Mesendoderm (in vitro differentiated cells): ENCODE measurements around the gene MZB1.
"Not testable (repeated sequence)": the region's sequence is repeated elsewhere in the genome, so short reads cannot be mapped to it uniquely, and the experiment has no call there.

ENCODE experiments used
- DNase-seq: peaks from one replicate; pipeline ENCODE4 v3.0.0; 2013
- H2AK5ac ChIP-seq: 2 replicates; pipeline ENCODE4 v1.6.1; 2013; ENCODE audit warnings: low read length, inconsistent platforms
- H2BK120ac ChIP-seq: 2 replicates; pipeline ENCODE4 v1.6.1; 2013; ENCODE audit warnings: low read depth, mild to moderate bottlenecking, low read length, moderate library complexity, mixed read lengths
- H2BK15ac ChIP-seq: replicated peaks from 2 replicates; pipeline ENCODE4 v1.6.1; 2013; ENCODE audit warnings: low read depth, mild to moderate bottlenecking, moderate library complexity
- H2BK5ac ChIP-seq: 2 replicates; pipeline ENCODE4 v1.6.1; 2013; ENCODE audit warnings: low read length, inconsistent platforms
- H3K18ac ChIP-seq: 2 replicates; pipeline ENCODE4 v1.6.1; 2013; ENCODE audit warnings: mild to moderate bottlenecking, low read length, mixed read lengths
- H3K23ac ChIP-seq: one replicate; pipeline ENCODE4 v1.6.1; 2013; ENCODE audit warnings: low read length
- H3K27ac ChIP-seq: 2 replicates; pipeline ENCODE4 v1.5.1; 2013; ENCODE audit warnings: low read depth, mild to moderate bottlenecking, inconsistent platforms, low read length, moderate library complexity
- H3K27me3 ChIP-seq: 2 replicates; pipeline ENCODE4 v1.6.1; 2013; ENCODE audit warnings: low read length, control low read depth, mild to moderate bottlenecking, inconsistent platforms; ENCODE audit not compliant: insufficient read depth, poor library complexity
- H3K36me3 ChIP-seq: 2 replicates; pipeline ENCODE4 v1.6.1; 2013; ENCODE audit warnings: low read length, inconsistent platforms; ENCODE audit not compliant: control insufficient read depth, insufficient read depth
- H3K4ac ChIP-seq: one replicate; pipeline ENCODE4 v1.6.1; 2013; ENCODE audit warnings: low read depth, mild to moderate bottlenecking, low read length, moderate library complexity
- H3K4me1 ChIP-seq: 2 replicates; pipeline ENCODE4 v1.6.1; 2013; ENCODE audit warnings: low read depth, low read length, inconsistent platforms; ENCODE audit not compliant: control insufficient read depth
- H3K4me2 ChIP-seq: 2 replicates; pipeline ENCODE4 v1.6.1; 2013; ENCODE audit warnings: low read length
- H3K4me3 ChIP-seq: 2 replicates; pipeline ENCODE4 v1.5.1; 2013; ENCODE audit warnings: mild to moderate bottlenecking, low read length
- H3K56ac ChIP-seq: one replicate; pipeline ENCODE4 v1.6.1; 2013; ENCODE audit warnings: low read length
- H3K79me1 ChIP-seq: 2 replicates; pipeline ENCODE4 v1.6.1; 2013; ENCODE audit warnings: low read length, inconsistent platforms
- H3K79me2 ChIP-seq: 2 replicates; pipeline ENCODE4 v1.6.1; 2013; ENCODE audit warnings: mild to moderate bottlenecking, low read length; ENCODE audit not compliant: control insufficient read depth, insufficient read depth
- H3K9ac ChIP-seq: 2 replicates; pipeline ENCODE4 v1.6.1; 2013; ENCODE audit warnings: low read length, inconsistent platforms
- H4K5ac ChIP-seq: one replicate; pipeline ENCODE4 v1.6.1; 2013; ENCODE audit warnings: low read length
- H4K8ac ChIP-seq: one replicate; pipeline ENCODE4 v1.6.1; 2013; ENCODE audit warnings: low read depth, mild to moderate bottlenecking, control low read depth, low read length, moderate library complexity
- WGBS: extraction: QIAGEN DNeasy Blood & Tissue Kit; methylation state at CpG from one replicate; pipeline ENCODE4 v1.1.7; 2013; ENCODE audit warnings: low lambda C conversion rate, missing lambda C conversion rate; ENCODE audit not compliant: insufficient coverage; ENCODE audit errors: extremely low coverage; 5-methylcytosine and 5-hydroxymethylcytosine counted together

MZB1 gene

DNA sequence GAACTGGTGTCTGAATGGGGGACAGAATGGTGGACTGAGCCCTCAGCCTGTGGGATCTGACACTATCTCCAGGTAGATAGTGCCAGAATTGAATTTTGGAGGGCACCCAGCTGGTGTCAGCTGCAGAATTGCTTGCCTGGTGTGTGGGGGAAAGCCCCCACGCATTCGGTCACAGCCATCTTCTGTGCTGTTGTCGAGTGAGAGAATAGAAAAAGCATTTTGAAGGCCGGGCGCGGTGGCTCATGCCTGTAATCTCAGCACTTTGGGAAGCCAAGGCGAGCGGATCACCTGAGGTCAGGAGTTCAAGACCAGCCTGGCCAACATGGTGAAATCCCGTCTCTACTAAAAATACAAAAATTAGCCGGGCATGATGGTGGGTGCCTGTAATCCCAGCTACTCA is 2.8 kb downstream of the MZB1 start:
- not testable (repeated sequence) for H2BK120ac ChIP-seq, H3K27me3 ChIP-seq, H2BK15ac ChIP-seq, H4K8ac ChIP-seq, H3K9ac ChIP-seq, H3K27ac ChIP-seq, H2AK5ac ChIP-seq, H3K79me1 ChIP-seq, H3K56ac ChIP-seq, H3K4me1 ChIP-seq, H3K79me2 ChIP-seq, H2BK5ac ChIP-seq, H4K5ac ChIP-seq, H3K4me3 ChIP-seq, H3K23ac ChIP-seq, H3K18ac ChIP-seq, DNase-seq, H3K36me3 ChIP-seq, H3K4ac ChIP-seq, H3K4me2 ChIP-seq
- no CpG with 5 or more reads among the region's 10 CpGs for WGBS

DNA sequence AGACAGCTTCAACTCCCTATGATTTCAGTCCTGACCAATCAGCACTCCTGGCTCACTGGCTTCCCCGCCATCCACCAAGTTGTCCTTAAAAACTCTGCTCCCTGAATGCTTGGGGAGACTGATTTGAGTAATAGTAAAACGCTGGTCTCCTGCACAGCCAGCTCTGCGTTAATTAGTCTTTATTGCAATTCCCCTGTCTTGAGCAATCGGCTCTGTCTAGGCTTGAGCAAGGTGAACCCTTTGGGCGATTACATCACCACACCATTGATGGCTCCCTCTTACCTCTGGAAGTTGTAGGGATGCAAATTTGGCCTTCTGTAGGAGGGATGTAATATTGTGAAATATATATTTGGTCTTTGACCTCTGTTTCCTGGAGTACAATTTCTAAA is 3.7 kb downstream of the MZB1 start:
- WGBS: no CpG with 5 or more reads among the region's 5 CpGs
- no peak overlapping the region for H3K23ac ChIP-seq
- H3K36me3 ChIP-seq: no peaks in the 10 kb centered on the region
- no peak overlapping the region for H4K8ac ChIP-seq
- no peak overlapping the region for H2AK5ac ChIP-seq
- no peak overlapping the region for H2BK15ac ChIP-seq
- H3K4me3 ChIP-seq: no peak overlapping the region
- H3K79me2 ChIP-seq: no peaks in the 10 kb centered on the region
- no peak overlapping the region for H3K56ac ChIP-seq
- H3K27me3 ChIP-seq: no peaks in the 10 kb centered on the region
- H3K27ac ChIP-seq: no peak overlapping the region
- no peak overlapping the region for H3K18ac ChIP-seq
- H3K9ac ChIP-seq: no peak overlapping the region
- no peak overlapping the region for H2BK5ac ChIP-seq
- H3K4me2 ChIP-seq: no peak overlapping the region
- DNase-seq: no peak
- H2BK120ac ChIP-seq: no peak overlapping the region
- no peak overlapping the region for H3K4ac ChIP-seq
- H3K79me1 ChIP-seq: no peaks in the 10 kb centered on the region
- H4K5ac ChIP-seq: no peak overlapping the region
- peaks cover 3% of the 10 kb centered on the region for H3K4me1 ChIP-seq

DNA sequence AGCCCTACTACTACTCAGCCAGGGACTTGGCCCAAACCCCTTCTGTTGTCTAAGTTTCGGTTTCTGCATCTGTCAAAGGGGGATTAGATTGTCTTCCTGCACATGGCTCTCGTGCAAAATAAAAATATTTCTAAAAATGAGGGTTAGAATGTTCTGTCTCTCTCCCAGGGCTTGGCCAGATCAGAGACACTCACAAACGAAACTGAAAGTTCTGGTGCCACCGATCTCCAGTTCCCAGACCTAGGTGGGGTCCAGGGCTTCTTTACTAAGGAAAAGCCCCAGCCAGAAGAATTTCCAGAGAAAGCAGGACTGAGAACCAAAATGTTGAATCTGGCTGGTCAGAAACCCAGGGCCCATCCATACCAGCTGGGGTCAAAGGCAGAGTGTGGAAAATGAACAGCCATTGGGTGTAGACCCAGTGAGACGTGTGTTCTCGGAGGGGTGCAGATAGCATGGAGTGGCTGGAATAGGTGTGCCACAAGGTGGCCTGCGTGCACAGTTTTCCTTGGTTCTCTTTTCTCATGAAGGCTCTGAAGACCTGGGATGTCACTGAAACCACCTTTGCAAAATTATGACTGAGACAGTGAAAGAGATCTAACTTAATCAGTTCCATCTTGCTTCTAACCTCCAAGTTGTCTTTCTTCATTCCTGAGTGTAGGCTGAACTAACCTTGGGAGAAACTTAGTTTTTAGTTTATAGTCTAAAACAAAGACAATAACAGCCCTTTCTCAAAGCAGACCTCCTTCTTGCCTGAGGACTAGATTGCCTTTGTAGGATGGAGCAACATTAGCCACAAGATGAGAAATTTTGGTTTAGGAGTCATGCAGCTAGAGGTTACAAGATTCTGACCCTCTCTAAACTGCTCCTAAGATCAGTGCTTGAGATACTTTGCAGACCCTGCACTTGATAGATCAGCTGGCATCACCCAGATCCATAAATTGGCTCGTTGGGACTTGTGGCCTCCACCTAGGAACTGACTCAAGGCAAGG is 4.4 kb downstream of the MZB1 start:
- DNase-seq: no peak

DNA sequence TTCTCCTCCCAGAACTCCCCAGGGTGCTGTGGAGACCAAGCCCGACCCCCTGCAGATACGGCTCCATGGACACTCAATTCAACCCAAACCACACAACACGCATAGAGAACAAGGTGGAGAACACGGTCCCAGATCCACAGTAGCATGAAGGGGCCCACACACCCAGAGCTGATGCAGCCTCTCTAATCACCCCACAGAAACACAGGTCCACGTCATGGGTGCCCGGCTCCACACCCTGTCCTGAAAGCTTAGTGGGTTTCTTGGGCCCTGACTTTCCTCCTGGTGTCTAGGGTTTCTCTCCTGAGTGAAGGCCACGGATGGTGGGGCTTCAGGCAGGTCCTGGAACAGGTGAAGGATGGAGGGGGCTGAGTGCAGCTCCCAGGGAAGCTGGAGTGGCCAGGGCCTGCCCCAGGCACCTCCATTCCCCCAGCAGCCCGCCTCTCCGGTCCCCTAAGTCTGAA is 5.1 kb downstream of the MZB1 start:
- Histone ChIP-seq H3K79me1 (no peaks in the 10 kb centered on the region), H3K4me1 (peaks cover 3% of the 10 kb centered on the region), H2BK15ac (no peak overlapping the region), H3K23ac (no peak overlapping the region), H3K9ac (no peak overlapping the region), H3K27ac (no peak overlapping the region), H3K56ac (no peak overlapping the region), H3K18ac (no peak overlapping the region), H3K4me2 (no peak overlapping the region), H3K36me3 (no peaks in the 10 kb centered on the region), H2BK5ac (no peak overlapping the region), H2AK5ac (no peak overlapping the region), H2BK120ac (no peak overlapping the region), H3K4me3 (no peak overlapping the region), H4K8ac (no peak overlapping the region), H3K4ac (no peak overlapping the region), H4K5ac (no peak overlapping the region), H3K27me3 (no peaks in the 10 kb centered on the region), H3K79me2 (no peaks in the 10 kb centered on the region)
- DNase-seq: no peak
- WGBS: no CpG with 5 or more reads among the region's 9 CpGs

More for the DNA sequence above, 4.4 kb downstream of the MZB1 start:
- Histone ChIP-seq H3K56ac (no peak overlapping the region), H3K18ac (no peak overlapping the region), H3K79me1 (no peaks in the 10 kb centered on the region), H3K9ac (no peak overlapping the region), H2BK5ac (no peak overlapping the region), H3K4me3 (no peak overlapping the region), H3K27me3 (no peaks in the 10 kb centered on the region), H4K8ac (no peak overlapping the region), H3K4me1 (peaks cover 3% of the 10 kb centered on the region), H3K36me3 (no peaks in the 10 kb centered on the region), H3K4ac (no peak overlapping the region), H2BK15ac (no peak overlapping the region), H4K5ac (no peak overlapping the region), H3K23ac (no peak overlapping the region), H2AK5ac (no peak overlapping the region), H3K79me2 (no peaks in the 10 kb centered on the region), H3K4me2 (no peak overlapping the region), H2BK120ac (no peak overlapping the region), H3K27ac (no peak overlapping the region)
- no CpG with 5 or more reads among the region's 8 CpGs for WGBS

DNA sequence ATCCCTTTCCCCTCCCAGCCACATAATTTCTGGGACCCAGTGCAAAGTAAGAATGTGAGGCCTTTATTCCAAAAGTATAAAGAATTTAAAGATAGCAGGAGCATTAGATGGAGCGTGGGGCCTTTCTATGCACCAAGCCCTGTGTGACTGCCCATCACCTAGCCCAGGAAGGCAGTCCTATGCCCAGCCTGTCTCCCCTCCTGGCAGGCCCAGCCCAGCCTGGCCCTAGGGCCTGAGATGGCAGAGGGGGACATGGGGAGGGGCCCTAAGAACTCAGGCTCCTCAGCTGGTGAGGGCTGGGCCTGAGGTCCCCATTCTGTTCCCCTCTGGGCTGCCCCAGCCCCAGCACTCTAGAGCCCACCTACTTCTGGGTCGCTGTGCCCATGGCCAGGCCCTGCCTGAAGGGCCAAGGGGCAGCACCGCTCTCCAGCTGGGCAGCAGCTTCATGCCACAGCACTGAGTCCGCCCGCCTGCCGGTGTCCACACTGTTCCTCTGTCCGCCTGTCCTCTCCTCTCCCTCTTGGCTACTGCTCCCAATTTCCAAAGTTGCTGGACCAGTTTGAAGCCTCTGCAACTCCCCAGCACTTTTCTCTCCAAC is 5.6 kb downstream of the MZB1 start:
- Histone ChIP-seq H3K4ac (no peak overlapping the region), H2BK120ac (no peak overlapping the region), H3K27ac (no peak overlapping the region), H4K5ac (no peak overlapping the region), H4K8ac (no peak overlapping the region), H2BK15ac (no peak overlapping the region), H3K36me3 (no peaks in the 10 kb centered on the region), H3K4me1 (peaks cover 3% of the 10 kb centered on the region), H3K79me2 (no peaks in the 10 kb centered on the region), H2BK5ac (no peak overlapping the region), H3K4me3 (no peak overlapping the region), H3K18ac (no peak overlapping the region), H3K56ac (no peak overlapping the region), H3K9ac (no peak overlapping the region), H2AK5ac (no peak overlapping the region), H3K79me1 (no peaks in the 10 kb centered on the region), H3K4me2 (no peak overlapping the region), H3K23ac (no peak overlapping the region), H3K27me3 (no peaks in the 10 kb centered on the region)
- no peak for DNase-seq
- WGBS: no CpG with 5 or more reads among the region's 7 CpGs
